Measurements from ENCODE around the gene ST14.

DNA sequence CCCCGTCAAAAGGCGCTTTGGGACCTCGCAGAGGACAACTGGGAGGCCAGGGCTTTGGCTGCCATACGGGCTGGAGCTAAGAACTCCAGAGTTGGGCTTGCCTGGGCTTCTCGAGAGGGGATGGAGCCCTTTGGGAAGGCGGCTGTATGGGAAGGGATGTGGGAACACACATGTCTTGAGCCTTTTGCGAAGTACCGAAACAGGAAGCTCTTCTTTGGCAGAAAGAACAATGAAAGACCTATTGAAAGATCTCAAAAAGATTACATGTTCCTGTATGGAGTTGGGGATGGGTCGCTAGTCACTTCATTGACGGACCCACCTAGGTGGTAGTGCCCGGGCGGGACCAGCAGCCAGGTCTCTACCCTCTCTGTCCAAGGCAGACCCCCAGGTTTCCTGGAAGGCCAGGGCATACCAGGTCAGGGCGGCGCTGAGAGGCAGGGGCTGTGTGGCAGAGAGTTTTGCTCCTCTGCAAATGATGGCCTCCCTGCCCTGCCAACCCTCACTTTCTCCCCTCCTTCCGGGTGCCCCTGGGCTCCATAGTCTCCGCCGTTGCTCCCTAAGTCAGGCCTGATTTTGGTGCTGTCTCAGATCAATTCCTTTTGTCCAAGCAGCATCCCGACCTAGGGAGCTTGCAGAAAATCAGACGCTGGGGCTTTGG is 1.0 kb downstream of the ST14 start:
- TF ChIP-seq EZH2 (IDR thresholded peaks at IDR 0.05; ENCODE audit: insufficient read depth, poor library complexity, severe bottlenecking) (no peak), EZH2phosphoT487 (IDR thresholded peaks at IDR 0.05; ENCODE audit: insufficient read depth, low read depth) (no peak)
